ENCODE results near the gene BCL2. TPM values are rescaled to one million over a fixed set of nuclear protein-coding genes. Genes with fewer than 3 reads are reported as not detected.

BCL2 gene
- total and polyA plus RNA-seq, 2 donors = 11.7 to 17.5 TPM

- Histone ChIP-seq H3K9me3 (ENCODE audit: control insufficient read depth in 2 of 2, insufficient read depth in 1 of 2, low read length in 1 of 2) (no peaks in the 10 kb centered on the region), H3K4me3 (ENCODE audit: low read length in 2 of 2) (no peak overlapping the region), H3K27me3 (ENCODE audit: control insufficient read depth in 2 of 2, insufficient read depth in 1 of 2, low read length in 1 of 2) (no peaks in the 10 kb centered on the region), H3K4me1 (ENCODE audit: control insufficient read depth in 2 of 2, insufficient read depth in 2 of 2, low read length in 2 of 2) (peaks cover 20 to 57% of the 10 kb centered on the region in 2 donors), H3K36me3 (ENCODE audit: control insufficient read depth in 2 of 2, insufficient read depth in 2 of 2, low read length in 1 of 2) (peaks cover 0 to 3% of the 10 kb centered on the region in 2 donors), H3K27ac (ENCODE audit: low read depth in 1 of 2, low read length in 1 of 2) (no peak overlapping the region)
- 98% methylated on average over 3 of the region's 3 CpGs for WGBS
- no peak for DNase-seq (ENCODE audit: low read depth in 6 of 9, low spot score in 9 of 9)
These were observed 179.5 kb downstream of the BCL2 start for GRCh38 chr18:63140038-63140450.

- no peaks in the 10 kb centered on the region for H3K27me3 ChIP-seq (ENCODE audit: control insufficient read depth in 2 of 2, insufficient read depth in 1 of 2, low read length in 1 of 2)
- H3K4me1 ChIP-seq (ENCODE audit: control insufficient read depth in 2 of 2, insufficient read depth in 2 of 2, low read length in 2 of 2) = peaks cover 20 to 59% of the 10 kb centered on the region in 2 donors
- peak in 1 of 9 donors; percentile 22 for DNase-seq (ENCODE audit: low read depth in 6 of 9, low spot score in 9 of 9)
- peak overlapping the region; percentile 38 to 39 for H3K4me3 ChIP-seq (ENCODE audit: low read length in 2 of 2)
- peak overlapping the region; percentile 86 for H3K27ac ChIP-seq (ENCODE audit: low read depth in 1 of 2, low read length in 1 of 2)
- WGBS = 46% methylated on average over 10 of the region's 10 CpGs
- H3K36me3 ChIP-seq (ENCODE audit: control insufficient read depth in 2 of 2, insufficient read depth in 2 of 2, low read length in 1 of 2) = peaks cover 0 to 3% of the 10 kb centered on the region in 2 donors
- H3K9me3 ChIP-seq (ENCODE audit: control insufficient read depth in 2 of 2, insufficient read depth in 1 of 2, low read length in 1 of 2) = no peaks in the 10 kb centered on the region
These were observed 180.9 kb downstream of the BCL2 start for GRCh38 chr18:63138436-63139340.

GRCh38 chr18:63137999-63138435 lies 181.6 kb downstream of the BCL2 start:
- peak overlapping the region; percentile 38 to 39 for H3K4me3 ChIP-seq (ENCODE audit: low read length in 2 of 2)
- H3K27ac ChIP-seq (ENCODE audit: low read depth in 1 of 2, low read length in 1 of 2) = peak overlapping the region; percentile 86
- H3K27me3 ChIP-seq (ENCODE audit: control insufficient read depth in 2 of 2, insufficient read depth in 1 of 2, low read length in 1 of 2) = no peaks in the 10 kb centered on the region
- DNase-seq (ENCODE audit: low read depth in 6 of 9, low spot score in 9 of 9) = peak in 7 of 9 donors; percentile 43 to 89 (median 67)
- peaks cover 20 to 53% of the 10 kb centered on the region in 2 donors for H3K4me1 ChIP-seq (ENCODE audit: control insufficient read depth in 2 of 2, insufficient read depth in 2 of 2, low read length in 2 of 2)
- H3K36me3 ChIP-seq (ENCODE audit: control insufficient read depth in 2 of 2, insufficient read depth in 2 of 2, low read length in 1 of 2) = peaks cover 0 to 3% of the 10 kb centered on the region in 2 donors
- WGBS = 10% methylated on average over 12 of the region's 12 CpGs
- H3K9me3 ChIP-seq (ENCODE audit: control insufficient read depth in 2 of 2, insufficient read depth in 1 of 2, low read length in 1 of 2) = no peaks in the 10 kb centered on the region

- Histone ChIP-seq H3K27ac (ENCODE audit: low read depth in 1 of 2, low read length in 1 of 2) (no peak overlapping the region), H3K4me3 (ENCODE audit: low read length in 2 of 2) (no peak overlapping the region), H3K36me3 (ENCODE audit: control insufficient read depth in 2 of 2, insufficient read depth in 2 of 2, low read length in 1 of 2) (no peaks in the 10 kb centered on the region), H3K27me3 (ENCODE audit: control insufficient read depth in 2 of 2, insufficient read depth in 1 of 2, low read length in 1 of 2) (no peaks in the 10 kb centered on the region), H3K4me1 (ENCODE audit: control insufficient read depth in 2 of 2, insufficient read depth in 2 of 2, low read length in 2 of 2) (peaks cover 30 to 47% of the 10 kb centered on the region in 2 donors), H3K9me3 (ENCODE audit: control insufficient read depth in 2 of 2, insufficient read depth in 1 of 2, low read length in 1 of 2) (no peaks in the 10 kb centered on the region)
- 73% methylated on average over 3 of the region's 3 CpGs for WGBS
- DNase-seq (ENCODE audit: low read depth in 6 of 9, low spot score in 9 of 9) = no peak
These were observed 184.5 kb downstream of the BCL2 start for GRCh38 chr18:63135101-63135500.

GRCh38 chr18:63132819-63133200 lies 186.8 kb downstream of the BCL2 start:
- 90% methylated on average over 8 of the region's 8 CpGs for WGBS
- H3K9me3 ChIP-seq (ENCODE audit: control insufficient read depth in 2 of 2, insufficient read depth in 1 of 2, low read length in 1 of 2) = no peaks in the 10 kb centered on the region
- no peak overlapping the region for H3K4me3 ChIP-seq (ENCODE audit: low read length in 2 of 2)
- H3K27ac ChIP-seq (ENCODE audit: low read depth in 1 of 2, low read length in 1 of 2) = no peak overlapping the region
- no peaks in the 10 kb centered on the region for H3K27me3 ChIP-seq (ENCODE audit: control insufficient read depth in 2 of 2, insufficient read depth in 1 of 2, low read length in 1 of 2)
- peaks cover 17 to 30% of the 10 kb centered on the region in 2 donors for H3K4me1 ChIP-seq (ENCODE audit: control insufficient read depth in 2 of 2, insufficient read depth in 2 of 2, low read length in 2 of 2)
- no peak for DNase-seq (ENCODE audit: low read depth in 6 of 9, low spot score in 9 of 9)
- H3K36me3 ChIP-seq (ENCODE audit: control insufficient read depth in 2 of 2, insufficient read depth in 2 of 2, low read length in 1 of 2) = peaks cover 0 to 4% of the 10 kb centered on the region in 2 donors

GRCh38 chr18:63131959-63132818 lies 187.4 kb downstream of the BCL2 start:
- Histone ChIP-seq H3K4me1 (ENCODE audit: control insufficient read depth in 2 of 2, insufficient read depth in 2 of 2, low read length in 2 of 2) (peaks cover 13 to 25% of the 10 kb centered on the region in 2 donors), H3K4me3 (ENCODE audit: low read length in 2 of 2) (no peak overlapping the region), H3K36me3 (ENCODE audit: control insufficient read depth in 2 of 2, insufficient read depth in 2 of 2, low read length in 1 of 2) (peaks cover 0 to 7% of the 10 kb centered on the region in 2 donors), H3K27me3 (ENCODE audit: control insufficient read depth in 2 of 2, insufficient read depth in 1 of 2, low read length in 1 of 2) (no peaks in the 10 kb centered on the region), H3K9me3 (ENCODE audit: control insufficient read depth in 2 of 2, insufficient read depth in 1 of 2, low read length in 1 of 2) (no peaks in the 10 kb centered on the region), H3K27ac (ENCODE audit: low read depth in 1 of 2, low read length in 1 of 2) (no peak overlapping the region)
- no peak for DNase-seq (ENCODE audit: low read depth in 6 of 9, low spot score in 9 of 9)
- WGBS = 94% methylated on average over 13 of the region's 13 CpGs

GRCh38 chr18:63131106-63131958 lies 188.2 kb downstream of the BCL2 start:
- Histone ChIP-seq H3K27ac (ENCODE audit: low read depth in 1 of 2, low read length in 1 of 2) (no peak overlapping the region), H3K4me3 (ENCODE audit: low read length in 2 of 2) (no peak overlapping the region), H3K27me3 (ENCODE audit: control insufficient read depth in 2 of 2, insufficient read depth in 1 of 2, low read length in 1 of 2) (no peaks in the 10 kb centered on the region), H3K4me1 (ENCODE audit: control insufficient read depth in 2 of 2, insufficient read depth in 2 of 2, low read length in 2 of 2) (peaks cover 12 to 27% of the 10 kb centered on the region in 2 donors), H3K9me3 (ENCODE audit: control insufficient read depth in 2 of 2, insufficient read depth in 1 of 2, low read length in 1 of 2) (no peaks in the 10 kb centered on the region), H3K36me3 (ENCODE audit: control insufficient read depth in 2 of 2, insufficient read depth in 2 of 2, low read length in 1 of 2) (peaks cover 0 to 7% of the 10 kb centered on the region in 2 donors)
- peak in 8 of 9 donors; percentile 18 to 79 (median 48) for DNase-seq (ENCODE audit: low read depth in 6 of 9, low spot score in 9 of 9)
- WGBS = 77% methylated on average over 8 of the region's 8 CpGs

GRCh38 chr18:63130176-63130575 lies 189.4 kb downstream of the BCL2 start:
- DNase-seq (ENCODE audit: low read depth in 6 of 9, low spot score in 9 of 9) = no peak
- WGBS = 81% methylated on average over 2 of the region's 2 CpGs
- H3K9me3 ChIP-seq (ENCODE audit: control insufficient read depth in 2 of 2, insufficient read depth in 1 of 2, low read length in 1 of 2) = no peaks in the 10 kb centered on the region
- H3K27ac ChIP-seq (ENCODE audit: low read depth in 1 of 2, low read length in 1 of 2) = no peak overlapping the region
- no peaks in the 10 kb centered on the region for H3K27me3 ChIP-seq (ENCODE audit: control insufficient read depth in 2 of 2, insufficient read depth in 1 of 2, low read length in 1 of 2)
- no peak overlapping the region for H3K4me3 ChIP-seq (ENCODE audit: low read length in 2 of 2)
- peaks cover 10 to 22% of the 10 kb centered on the region in 2 donors for H3K4me1 ChIP-seq (ENCODE audit: control insufficient read depth in 2 of 2, insufficient read depth in 2 of 2, low read length in 2 of 2)
- peaks cover 0 to 7% of the 10 kb centered on the region in 2 donors for H3K36me3 ChIP-seq (ENCODE audit: control insufficient read depth in 2 of 2, insufficient read depth in 2 of 2, low read length in 1 of 2)
